WTC11 (cell line): ENCODE results near the gene KRTAP2-1. TPM values are rescaled to one million over a fixed set of nuclear protein-coding genes. Genes with fewer than 3 reads are reported as not detected.

Experiments used
- ATAC-seq: fragments of 200-7000 bp; cut with Tn5 transposase; 2 replicates; pipeline ENCODE4 v1.10.0; 2021; ENCODE audit warnings: mild to moderate bottlenecking, moderate library complexity
- CTCF ChIA-PET: fragments of 300-600 bp; sonication (Branson Sonifier 250); formaldehyde crosslinking; loops from one replicate; lab custom pipeline; 2021; ENCODE audit warnings: antibody characterized with exemption; lab: Charles Lee
- POLR2A ChIA-PET: fragments of 350-600 bp; sonication (Branson Sonifier 250); formaldehyde crosslinking; loops from one replicate; lab custom pipeline; 2021; ENCODE audit warnings: antibody characterized with exemption; lab: Charles Lee
- DNase-seq: peaks from one replicate; pipeline ENCODE4 v3.0.0; 2021; ENCODE audit warnings: low spot score
- H3K27ac Mint-ChIP-seq: 2 replicates; pipeline ENCODE4 v1.8.0; 2021; ENCODE audit warnings: mixed read lengths
- H3K27me3 Mint-ChIP-seq: 2 replicates; pipeline ENCODE4 v1.8.0; 2021; ENCODE audit warnings: low read depth, mild to moderate bottlenecking, moderate library complexity, mixed read lengths
- H3K36me3 Mint-ChIP-seq: 2 replicates; pipeline ENCODE4 v1.8.0; 2021; ENCODE audit warnings: mixed read lengths
- H3K4me1 Mint-ChIP-seq: 2 replicates; pipeline ENCODE4 v1.8.0; 2022; ENCODE audit warnings: mixed read lengths
- H3K4me3 Mint-ChIP-seq: 2 replicates; pipeline ENCODE4 v1.8.0; 2021; ENCODE audit warnings: mild to moderate bottlenecking, moderate library complexity, mixed read lengths
- H3K9me3 Mint-ChIP-seq: 2 replicates; pipeline ENCODE4 v1.8.0; 2021; ENCODE audit warnings: mixed read lengths
- ATF1 ChIP-seq: sonication (generic); formaldehyde crosslinking; IDR thresholded peaks from 2 replicates; pipeline ENCODE4 v1.8.1; 2023; ENCODE audit warnings: mild to moderate bottlenecking, moderate library complexity, missing genetic modification reagents
- EMX1 ChIP-seq: fragments of 250-450 bp; sonication (Bioruptor Pico); IDR thresholded peaks from 2 replicates; pipeline ENCODE4 v1.8.0; 2021; ENCODE audit warnings: mild to moderate bottlenecking
- FOXP1 ChIP-seq: sonication (generic); formaldehyde crosslinking; IDR thresholded peaks from 2 replicates; pipeline ENCODE4 v1.8.0; 2022; ENCODE audit warnings: missing genetic modification reagents, mild to moderate bottlenecking, moderate library complexity, borderline replicate concordance
- FOXP4 ChIP-seq: sonication (generic); formaldehyde crosslinking; IDR thresholded peaks from 2 replicates; pipeline ENCODE4 v1.8.0; 2022; ENCODE audit warnings: mild to moderate bottlenecking, missing genetic modification reagents
- GABPB1 ChIP-seq: sonication (generic); formaldehyde crosslinking; IDR thresholded peaks from 2 replicates; pipeline ENCODE4 v1.8.1; 2023; ENCODE audit warnings: mild to moderate bottlenecking, missing genetic modification reagents
- HMGXB4 ChIP-seq: sonication (generic); formaldehyde crosslinking; IDR thresholded peaks from 2 replicates; pipeline ENCODE4 v1.8.1; 2023; ENCODE audit warnings: mild to moderate bottlenecking, moderate library complexity, missing genetic modification reagents
- JAZF1 ChIP-seq: fragments of 250-450 bp; sonication (Bioruptor Pico); IDR thresholded peaks from 2 replicates; pipeline ENCODE4 v1.9.0; 2021; ENCODE audit warnings: moderate library complexity, mild to moderate bottlenecking, inconsistent platforms
- MYBL2 ChIP-seq: sonication (generic); formaldehyde crosslinking; IDR thresholded peaks from 2 replicates; pipeline ENCODE4 v1.8.1; 2023; ENCODE audit warnings: mild to moderate bottlenecking, moderate library complexity, missing genetic modification reagents
- NFE2L1 ChIP-seq: sonication (generic); formaldehyde crosslinking; IDR thresholded peaks from 2 replicates; pipeline ENCODE4 v1.8.1; 2023; ENCODE audit warnings: missing genetic modification reagents
- NR1H2 ChIP-seq: sonication (generic); formaldehyde crosslinking; IDR thresholded peaks from 2 replicates; pipeline ENCODE4 v1.9.0; 2021; ENCODE audit warnings: mild to moderate bottlenecking, moderate library complexity, missing genetic modification reagents
- NR3C1 ChIP-seq: sonication (generic); formaldehyde crosslinking; conservative IDR thresholded peaks from 2 replicates; pipeline ENCODE4 v1.8.1; 2023; ENCODE audit warnings: low read depth, mild to moderate bottlenecking, missing genetic modification reagents
- RELA ChIP-seq: sonication (generic); formaldehyde crosslinking; IDR thresholded peaks from 2 replicates; pipeline ENCODE4 v1.8.1; 2022; ENCODE audit warnings: missing genetic modification reagents, mild to moderate bottlenecking, borderline replicate concordance
- RORB ChIP-seq: fragments of 250-450 bp; sonication (Bioruptor Pico); IDR thresholded peaks from 2 replicates; pipeline ENCODE4 v1.9.0; 2021; ENCODE audit warnings: mild to moderate bottlenecking
- TCF7 ChIP-seq: sonication (generic); formaldehyde crosslinking; IDR thresholded peaks from 2 replicates; pipeline ENCODE4 v1.8.0; 2022; ENCODE audit warnings: mild to moderate bottlenecking, low read depth, missing genetic modification reagents, moderate library complexity
- ZBTB21 ChIP-seq: sonication (generic); formaldehyde crosslinking; IDR thresholded peaks from 2 replicates; pipeline ENCODE4 v1.8.1; 2023; ENCODE audit warnings: mild to moderate bottlenecking, missing genetic modification reagents, borderline replicate concordance
- ZMAT4 ChIP-seq: fragments of 250-450 bp; sonication (Bioruptor Pico); IDR thresholded peaks from 2 replicates; pipeline ENCODE4 v1.9.0; 2021; ENCODE audit warnings: mild to moderate bottlenecking
- ZNF219 ChIP-seq: sonication (generic); formaldehyde crosslinking; IDR thresholded peaks from 2 replicates; pipeline ENCODE4 v1.8.0; 2023; ENCODE audit warnings: missing genetic modification reagents, mild to moderate bottlenecking, borderline replicate concordance
- ZNF232 ChIP-seq: sonication (generic); formaldehyde crosslinking; IDR thresholded peaks from 2 replicates; pipeline ENCODE4 v1.8.0; 2022; ENCODE audit warnings: mild to moderate bottlenecking, missing genetic modification reagents
- ZNF396 ChIP-seq: fragments of 250-450 bp; sonication (Bioruptor Pico); IDR thresholded peaks from 2 replicates; pipeline ENCODE4 v1.8.0; 2021; ENCODE audit warnings: mild to moderate bottlenecking, moderate library complexity, borderline replicate concordance
- ZNF416 ChIP-seq: fragments of 250-450 bp; sonication (Bioruptor Pico); IDR thresholded peaks from 2 replicates; pipeline ENCODE4 v1.9.0; 2021; ENCODE audit warnings: mild to moderate bottlenecking, inconsistent platforms
- total RNA-seq: library from RNA; stranded (reverse); gene quantifications from 3 replicates; pipeline ENCODE4 v1.2.3, GENCODE V29; 2021
- TF ChIP-seq, protein P1 (sequence below): fragments of 250-450 bp; sonication (Bioruptor Pico); IDR thresholded peaks from 2 replicates; pipeline ENCODE4 v1.9.0; 2021; ENCODE audit warnings: mild to moderate bottlenecking
- TF ChIP-seq, protein P2 (sequence below): sonication (generic); formaldehyde crosslinking; IDR thresholded peaks from 2 replicates; pipeline ENCODE4 v1.8.1; 2022; ENCODE audit warnings: mild to moderate bottlenecking, moderate library complexity, missing genetic modification reagents
- TF ChIP-seq, protein P3 (sequence below): sonication (generic); formaldehyde crosslinking; IDR thresholded peaks from 2 replicates; pipeline ENCODE4 v1.8.0; 2022; ENCODE audit warnings: mild to moderate bottlenecking, missing genetic modification reagents

KRTAP2-1 gene
- total RNA-seq, 1 experiment from 2014 or later = not detected

DNA sequence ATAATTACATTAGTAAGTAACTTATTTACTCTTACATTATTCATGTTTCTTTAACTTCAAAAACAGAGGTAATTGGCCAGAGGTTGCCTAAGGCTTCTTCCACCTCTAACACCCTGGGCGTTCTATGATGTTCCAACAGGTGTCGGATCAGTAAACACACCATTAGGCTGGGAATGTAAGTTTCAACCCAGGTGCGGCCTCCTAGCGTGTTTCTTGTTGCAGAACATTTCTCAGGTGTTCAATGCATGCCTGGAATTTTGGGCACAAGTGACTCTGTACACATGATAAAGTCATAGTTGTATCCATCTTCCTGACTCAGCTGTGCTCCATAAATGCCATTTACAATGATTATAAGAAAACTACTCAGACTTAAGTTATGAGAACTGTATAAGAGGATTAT is 6.9 kb upstream of the KRTAP2-1 start:
- Mint-ChIP-seq H3K9me3 (peaks cover 8% of the 10 kb centered on the region), H3K36me3 (peaks cover 4% of the 10 kb centered on the region; the same call in 1 of the 2 replicates), H3K4me3 (no peak overlapping the region), H3K27ac (no peak overlapping the region), H3K4me1 (peaks cover 19% of the 10 kb centered on the region), H3K27me3 (no peaks in the 10 kb centered on the region)
- DNase-seq (no peak), ATAC-seq (no peak)
- POLR2A ChIA-PET = no interaction called here
- CTCF ChIA-PET = no interaction called here
- TF ChIP-seq ZNF416 (CRISPR knock-in tag) = no peak
- no peak for TF ChIP-seq TCF7 (CRISPR knock-in tag)
- TF ChIP-seq FOXP1 = no peak
- TF ChIP-seq ZNF232 (CRISPR knock-in tag) = no peak
- no peak for TF ChIP-seq NR3C1 (CRISPR knock-in tag)
- TF ChIP-seq, protein P1, sequence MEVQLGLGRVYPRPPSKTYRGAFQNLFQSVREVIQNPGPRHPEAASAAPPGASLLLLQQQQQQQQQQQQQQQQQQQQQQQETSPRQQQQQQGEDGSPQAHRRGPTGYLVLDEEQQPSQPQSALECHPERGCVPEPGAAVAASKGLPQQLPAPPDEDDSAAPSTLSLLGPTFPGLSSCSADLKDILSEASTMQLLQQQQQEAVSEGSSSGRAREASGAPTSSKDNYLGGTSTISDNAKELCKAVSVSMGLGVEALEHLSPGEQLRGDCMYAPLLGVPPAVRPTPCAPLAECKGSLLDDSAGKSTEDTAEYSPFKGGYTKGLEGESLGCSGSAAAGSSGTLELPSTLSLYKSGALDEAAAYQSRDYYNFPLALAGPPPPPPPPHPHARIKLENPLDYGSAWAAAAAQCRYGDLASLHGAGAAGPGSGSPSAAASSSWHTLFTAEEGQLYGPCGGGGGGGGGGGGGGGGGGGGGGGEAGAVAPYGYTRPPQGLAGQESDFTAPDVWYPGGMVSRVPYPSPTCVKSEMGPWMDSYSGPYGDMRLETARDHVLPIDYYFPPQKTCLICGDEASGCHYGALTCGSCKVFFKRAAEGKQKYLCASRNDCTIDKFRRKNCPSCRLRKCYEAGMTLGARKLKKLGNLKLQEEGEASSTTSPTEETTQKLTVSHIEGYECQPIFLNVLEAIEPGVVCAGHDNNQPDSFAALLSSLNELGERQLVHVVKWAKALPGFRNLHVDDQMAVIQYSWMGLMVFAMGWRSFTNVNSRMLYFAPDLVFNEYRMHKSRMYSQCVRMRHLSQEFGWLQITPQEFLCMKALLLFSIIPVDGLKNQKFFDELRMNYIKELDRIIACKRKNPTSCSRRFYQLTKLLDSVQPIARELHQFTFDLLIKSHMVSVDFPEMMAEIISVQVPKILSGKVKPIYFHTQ (CRISPR knock-in tag) = no peak
- TF ChIP-seq, protein P2, sequence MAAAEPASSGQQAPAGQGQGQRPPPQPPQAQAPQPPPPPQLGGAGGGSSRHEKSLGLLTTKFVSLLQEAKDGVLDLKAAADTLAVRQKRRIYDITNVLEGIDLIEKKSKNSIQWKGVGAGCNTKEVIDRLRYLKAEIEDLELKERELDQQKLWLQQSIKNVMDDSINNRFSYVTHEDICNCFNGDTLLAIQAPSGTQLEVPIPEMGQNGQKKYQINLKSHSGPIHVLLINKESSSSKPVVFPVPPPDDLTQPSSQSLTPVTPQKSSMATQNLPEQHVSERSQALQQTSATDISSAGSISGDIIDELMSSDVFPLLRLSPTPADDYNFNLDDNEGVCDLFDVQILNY = no peak
- TF ChIP-seq MYBL2 (CRISPR knock-in tag) = no peak
- no peak for TF ChIP-seq ZBTB21 (CRISPR knock-in tag)

DNA sequence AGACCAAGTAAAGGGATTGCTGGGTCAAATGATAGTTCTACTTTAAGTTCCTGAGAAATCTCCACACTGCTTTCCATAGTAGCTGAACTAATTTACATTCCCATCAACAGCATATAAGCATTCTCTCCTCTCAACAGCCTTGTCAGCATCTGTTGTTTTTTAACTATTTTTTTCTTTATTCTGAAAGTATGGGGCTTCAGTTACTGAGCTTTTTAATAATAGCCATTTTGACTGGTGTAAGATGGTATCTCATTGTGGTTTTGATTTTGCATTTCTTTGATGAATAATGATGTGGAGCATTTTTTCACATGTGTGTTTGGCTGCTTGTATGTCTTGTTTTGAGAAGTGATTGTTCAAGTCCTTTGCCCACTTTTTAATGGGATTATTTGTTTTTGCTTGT is 5.5 kb upstream of the KRTAP2-1 start:
- no peak for TF ChIP-seq RELA (CRISPR knock-in tag)
- TF ChIP-seq ATF1 (CRISPR knock-in tag) = no peak
- TF ChIP-seq FOXP4 (CRISPR knock-in tag) = no peak
- TF ChIP-seq NFE2L1 (CRISPR knock-in tag) = no peak
- TF ChIP-seq EMX1 (CRISPR knock-in tag) = no peak
- no peak for TF ChIP-seq ZMAT4
- no peak for TF ChIP-seq ZNF219 (CRISPR knock-in tag)
- TF ChIP-seq JAZF1 (CRISPR knock-in tag) = no peak
- TF ChIP-seq RORB (CRISPR knock-in tag) = no peak
- TF ChIP-seq ZNF396 (CRISPR knock-in tag) = no peak
- no peak for TF ChIP-seq NR1H2 (CRISPR knock-in tag)
- no peak for TF ChIP-seq ZBTB21 (CRISPR knock-in tag)
- TF ChIP-seq, protein P3, sequence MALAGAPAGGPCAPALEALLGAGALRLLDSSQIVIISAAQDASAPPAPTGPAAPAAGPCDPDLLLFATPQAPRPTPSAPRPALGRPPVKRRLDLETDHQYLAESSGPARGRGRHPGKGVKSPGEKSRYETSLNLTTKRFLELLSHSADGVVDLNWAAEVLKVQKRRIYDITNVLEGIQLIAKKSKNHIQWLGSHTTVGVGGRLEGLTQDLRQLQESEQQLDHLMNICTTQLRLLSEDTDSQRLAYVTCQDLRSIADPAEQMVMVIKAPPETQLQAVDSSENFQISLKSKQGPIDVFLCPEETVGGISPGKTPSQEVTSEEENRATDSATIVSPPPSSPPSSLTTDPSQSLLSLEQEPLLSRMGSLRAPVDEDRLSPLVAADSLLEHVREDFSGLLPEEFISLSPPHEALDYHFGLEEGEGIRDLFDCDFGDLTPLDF = no peak
- TF ChIP-seq, protein P2 = no peak
- no peak for TF ChIP-seq HMGXB4 (CRISPR knock-in tag)
- no peak for TF ChIP-seq GABPB1 (CRISPR knock-in tag)
- no peak overlapping the region for H3K4me3 Mint-ChIP-seq
- CTCF ChIA-PET = no interaction called here
- no peaks in the 10 kb centered on the region for H3K27me3 Mint-ChIP-seq
- no peak for DNase-seq
- H3K27ac Mint-ChIP-seq = no peak overlapping the region
- POLR2A ChIA-PET = no interaction called here
- ATAC-seq = no peak
- peaks cover 24% of the 10 kb centered on the region for H3K4me1 Mint-ChIP-seq
- H3K36me3 Mint-ChIP-seq = peaks cover 4% of the 10 kb centered on the region; the same call in 1 of the 2 replicates
- peaks cover 6% of the 10 kb centered on the region for H3K9me3 Mint-ChIP-seq
